A549 (cell line): Measurements from ENCODE around the gene CAV3. TPM values are rescaled to one million over a fixed set of nuclear protein-coding genes. Genes with fewer than 3 reads are reported as not detected.

Experiments used
- ATAC-seq, 2 experiments: fragments of 200-7000 bp in 1 of 2; fragments of >200 bp in 1 of 2; cut with Nextera tagmentation in 1 of 2; cut with Tn5 transposase in 1 of 2; 3 replicates each; pipeline versions ENCODE4 v1.8.0 to v1.9.1; 2018 to 2020; ENCODE audit warnings: mild to moderate bottlenecking in 1 of 2, moderate library complexity in 1 of 2
- CTCF ChIA-PET: fragments of 300-600 bp; sonication (Branson Sonifier 250); formaldehyde crosslinking; extraction: SDS; loops from one replicate; lab custom pipeline; 2021; ENCODE audit warnings: antibody characterized with exemption, inconsistent platforms; lab: Yijun Ruan, JAX
- POLR2A ChIA-PET: fragments of 350-600 bp; formaldehyde crosslinking; extraction: SDS; loops from one replicate; lab custom pipeline; 2021; ENCODE audit warnings: antibody characterized with exemption, inconsistent platforms; lab: Yijun Ruan, JAX
- DNase-seq, 2 experiments: peaks; one replicate each; pipeline versions ENCODE4 v3.0.0 to v3.0.0-alpha.2; 2011 to 2016; ENCODE audit warnings: low read depth in 1 of 2, low spot score in 1 of 2
- FAIRE-seq: peaks from 2 replicates; lab custom pipeline; 2011; peaks lifted over from hg19 to GRCh38; lab: Jason Lieb, UNC
- H3K27ac ChIP-seq, 2 experiments: fragments of >200 bp; sonication (Bioruptor Twin); formaldehyde crosslinking; 3 replicates each; pipeline ENCODE4 v1.5.1; 2016 to 2017
- H3K4me1 ChIP-seq: fragments of >200 bp; sonication (Bioruptor Twin); formaldehyde crosslinking; 3 replicates; pipeline ENCODE4 v1.6.1; 2016
- H3K4me2 ChIP-seq: fragments of >200 bp; sonication (Bioruptor Twin); formaldehyde crosslinking; 3 replicates; pipeline ENCODE4 v1.6.1; 2016
- H3K4me3 ChIP-seq: fragments of >200 bp; sonication (Bioruptor Twin); formaldehyde crosslinking; 3 replicates; pipeline ENCODE4 v1.5.1; 2016
- H3K9me3 ChIP-seq: fragments of >200 bp; sonication (Bioruptor Twin); formaldehyde crosslinking; 3 replicates; pipeline ENCODE4 v1.6.1; 2016
- BCL3 ChIP-seq: fragments of >200 bp; sonication (Bioruptor Twin); formaldehyde crosslinking; IDR thresholded peaks from 3 replicates; pipeline ENCODE4 v1.6.1; 2016
- CHD2 ChIP-seq: fragments of 150-350 bp; IDR thresholded peaks from 2 replicates; pipeline ENCODE4 v1.6.1; 2014; ENCODE audit warnings: low read length; ENCODE audit not compliant: partially characterized antibody
- CTCF ChIP-seq: fragments of >200 bp; sonication (Bioruptor Twin); formaldehyde crosslinking; IDR thresholded peaks from 3 replicates; pipeline ENCODE4 v1.5.1; 2016
- HMGXB4 ChIP-seq: fragments of 250-450 bp; sonication (Bioruptor Pico); IDR thresholded peaks from 2 replicates; pipeline ENCODE4 v1.5.0; 2021; ENCODE audit warnings: mild to moderate bottlenecking, moderate library complexity, borderline replicate concordance
- JUN ChIP-seq, 2 experiments: fragments of >200 bp; sonication (Bioruptor Twin); formaldehyde crosslinking; IDR thresholded peaks; 2 replicates in 1 of 2; 3 replicates in 1 of 2; pipeline ENCODE4 v1.6.1; 2016 to 2017
- MYC ChIP-seq: IDR thresholded peaks from 2 replicates; pipeline ENCODE4 v1.6.1; 2012; ENCODE audit warnings: mild to moderate bottlenecking, inconsistent platforms, low read length, improper control_type of control experiment, borderline replicate concordance
- NFE2L2 ChIP-seq: fragments of 150-350 bp; conservative IDR thresholded peaks from 2 replicates; pipeline ENCODE4 v1.6.1; 2014; ENCODE audit warnings: low read length
- POLR2A ChIP-seq: IDR thresholded peaks from 2 replicates; pipeline ENCODE4 v1.6.1; 2012; ENCODE audit warnings: mild to moderate bottlenecking, low read length
- RAD21 ChIP-seq, 2 experiments: fragments of >200 bp in 1 of 2; sonication (Bioruptor Twin) in 1 of 2; formaldehyde crosslinking in 1 of 2; IDR thresholded peaks in 1 of 2; conservative IDR thresholded peaks in 1 of 2; 2 replicates in 1 of 2; 3 replicates in 1 of 2; pipeline ENCODE4 v1.6.1; 2012 to 2018; ENCODE audit warnings: inconsistent platforms in 1 of 2
- RCOR1 ChIP-seq: fragments of 150-350 bp; IDR thresholded peaks from 2 replicates; pipeline ENCODE4 v1.6.1; 2014; ENCODE audit warnings: antibody characterized with exemption, low read length, low read depth
- REST ChIP-seq: fragments of 200-600 bp; sonication (generic); IDR thresholded peaks from 2 replicates; pipeline ENCODE4 v1.6.1; 2016; ENCODE audit warnings: antibody characterized with exemption, mild to moderate bottlenecking, moderate library complexity
- USF2 ChIP-seq: fragments of 450-650 bp; IDR thresholded peaks from 2 replicates; pipeline ENCODE4 v1.6.1; 2014; ENCODE audit warnings: antibody characterized with exemption
- ZFP36 ChIP-seq: fragments of 450-650 bp; IDR thresholded peaks from 2 replicates; pipeline ENCODE4 v1.6.1; 2014; ENCODE audit warnings: borderline replicate concordance; ENCODE audit not compliant: partially characterized antibody
- ZSCAN20 ChIP-seq: fragments of 250-450 bp; sonication (Bioruptor Pico); IDR thresholded peaks from 2 replicates; pipeline ENCODE4 v1.8.0; 2022; ENCODE audit warnings: mild to moderate bottlenecking, moderate library complexity
- WGBS: methylation state at CpG from one replicate; pipeline ENCODE4 v1.1.6; 2017; ENCODE audit errors: missing lambda C conversion rate; 5-methylcytosine and 5-hydroxymethylcytosine counted together
- polyA plus RNA-seq, 4 experiments: library from polyadenylated mRNA; depleted of rRNA in 3 of 4; stranded (reverse); fragments of >200 nt; fragmentation: RNase III in 1 of 4; extraction: RNeasy Plus Mini Kit Qiagen cat#74134 plus additional on column Dnase treatment in 1 of 4; gene quantifications; 2 replicates in 3 of 4; 3 replicates in 1 of 4; pipeline ENCODE4 v1.2.3, GENCODE V29; 2011 to 2017

Gene CAV3
- polyA plus RNA-seq, 2 of the 4 experiments (the other 2 are of a cell fraction), result not detected

- ATAC-seq, result no peak
- CTCF ChIA-PET, result interaction anchor here (0.8 to 2.0 kb wide), 4 partner anchors 9 to 46 kb away, joined by 3 to 6 read pairs (median 4); partner anchors contain the start of gene OXTR
These were observed 10.8 kb upstream of the CAV3 start for GRCh38 chr3:8722808-8723207.

GRCh38 chr3:8723612-8724011, 10.0 kb upstream of the CAV3 start:
- no peak for FAIRE-seq
- CTCF ChIA-PET, result interaction anchor here (0.8 to 2.0 kb wide), 5 partner anchors 8 to 46 kb away, joined by 3 to 6 read pairs (median 5); partner anchors contain the start of genes CAV3 and OXTR
- ATAC-seq, result no peak

More at GRCh38 chr3:8722808-8723207, 10.8 kb upstream of the CAV3 start:
- Histone ChIP-seq H3K4me2 (no peak overlapping the region), H3K4me1 (peaks cover 10% of the 10 kb centered on the region; the same call in 2 of the 3 replicates), H3K27ac (no peak overlapping the region), H3K4me3 (no peak overlapping the region), H3K9me3 (peaks cover 9% of the 10 kb centered on the region; the same call in 2 of the 3 replicates)
- FAIRE-seq (no peak), DNase-seq (no peak)
- no peak for TF ChIP-seq CTCF
- no peak for TF ChIP-seq HMGXB4 (CRISPR knock-in tag)
- no peak for TF ChIP-seq ZSCAN20 (CRISPR knock-in tag)
- TF ChIP-seq RAD21 (conservative IDR thresholded peaks at IDR 0.05 in 1 of 2, IDR thresholded peaks at IDR 0.05 in 1 of 2), result no peak
- no peak for TF ChIP-seq REST
- WGBS, result 74% methylated on average over 5 of the region's 5 CpGs
- POLR2A ChIA-PET, result no interaction called here

More at GRCh38 chr3:8723612-8724011, 10.0 kb upstream of the CAV3 start:
- peaks cover 10% of the 10 kb centered on the region; the same call in 2 of the 3 replicates for H3K4me1 ChIP-seq
- H3K4me3 ChIP-seq, result no peak overlapping the region
- peaks cover 9% of the 10 kb centered on the region; the same call in 2 of the 3 replicates for H3K9me3 ChIP-seq
- no peak for DNase-seq
- TF ChIP-seq JUN (IDR thresholded peaks at IDR 0.05) (no peak), CTCF (no peak), USF2 (no peak), MYC (no peak), RCOR1 (no peak), ZFP36 (no peak), POLR2A (no peak), NFE2L2 (no peak), BCL3 (no peak), CHD2 (no peak)
- WGBS, result 81% methylated on average over 3 of the region's 3 CpGs
- H3K27ac ChIP-seq, result no peak overlapping the region
- H3K4me2 ChIP-seq, result no peak overlapping the region
- POLR2A ChIA-PET, result no interaction called here
